ENCODE measurements around the gene MRGPRX2. TPM values are rescaled to one million over a fixed set of nuclear protein-coding genes. Genes with fewer than 3 reads are reported as not detected.

The MRGPRX2 gene
- total RNA-seq, 6 donors from 2014 or later, result 0.14 TPM; not detected in 5

- no peaks in the 10 kb centered on the region for H3K9me3 ChIP-seq
- no peak overlapping the region for H3K27ac ChIP-seq
- H3K27me3 ChIP-seq, result no peaks in the 10 kb centered on the region
- no peaks in the 10 kb centered on the region for H3K4me1 ChIP-seq
- H3K36me3 ChIP-seq, result no peaks in the 10 kb centered on the region
- no peak overlapping the region for H3K4me3 ChIP-seq
- 77 to 88% methylated on average over 8 of the region's 8 CpGs for WGBS, 2 donors
- DNase-seq (no peak), ATAC-seq (ENCODE audit: low FRiP score in 2 of 2) (no peak)
- no peak for TF ChIP-seq POLR2AphosphoS5 (IDR thresholded peaks at IDR 0.05)
- no peak for TF ChIP-seq POLR2A (IDR thresholded peaks at IDR 0.05)
- TF ChIP-seq CTCF (IDR thresholded peaks at IDR 0.05), result no peak
- no peak for TF ChIP-seq EP300 (IDR thresholded peaks at IDR 0.05)
These were observed 27.1 kb upstream of the MRGPRX2 start for GRCh38 chr11:19087658-19088057.

- 80 to 85% methylated on average over 5 of the region's 5 CpGs for WGBS, 2 donors
These were observed 24.3 kb upstream of the MRGPRX2 start for GRCh38 chr11:19084661-19085315.

GRCh38 chr11:19083166-19083565, 22.6 kb upstream of the MRGPRX2 start:
- WGBS, 2 donors, result 67 to 94% methylated on average over 1 of the region's 1 CpG

More at GRCh38 chr11:19084661-19085315, 24.3 kb upstream of the MRGPRX2 start:
- no peaks in the 10 kb centered on the region for H3K27me3 ChIP-seq
- no peaks in the 10 kb centered on the region for H3K9me3 ChIP-seq
- ATAC-seq (ENCODE audit: low FRiP score in 2 of 2) (no peak), DNase-seq (no peak)
- no peaks in the 10 kb centered on the region for H3K4me1 ChIP-seq
- H3K36me3 ChIP-seq, result no peaks in the 10 kb centered on the region
- TF ChIP-seq POLR2A (IDR thresholded peaks at IDR 0.05) (no peak), CTCF (IDR thresholded peaks at IDR 0.05) (no peak), POLR2AphosphoS5 (IDR thresholded peaks at IDR 0.05) (no peak)
- no peak overlapping the region for H3K27ac ChIP-seq
- no peak overlapping the region for H3K4me3 ChIP-seq

GRCh38 chr11:19080579-19080993, 20.1 kb upstream of the MRGPRX2 start:
- no peaks in the 10 kb centered on the region for H3K9me3 ChIP-seq
- peaks cover 0 to 3% (median 0%) of the 10 kb centered on the region in 4 donors for H3K4me1 ChIP-seq
- peak in 1 of 2 donors; percentile 49 for ATAC-seq (ENCODE audit: low FRiP score in 2 of 2)
- no peak for TF ChIP-seq POLR2AphosphoS5 (IDR thresholded peaks at IDR 0.05)
- no peak for TF ChIP-seq CTCF (IDR thresholded peaks at IDR 0.05)
- TF ChIP-seq EP300 (IDR thresholded peaks at IDR 0.05), result no peak
- no peak for TF ChIP-seq POLR2A (IDR thresholded peaks at IDR 0.05)
- 69 to 79% methylated on average over 5 to 6 of the region's 6 CpGs for WGBS, 2 donors
- no peaks in the 10 kb centered on the region for H3K27me3 ChIP-seq
- H3K4me3 ChIP-seq, result no peak overlapping the region
- peak in 1 of 2 donors; percentile 67 for DNase-seq
- H3K36me3 ChIP-seq, result no peaks in the 10 kb centered on the region
- no peak overlapping the region for H3K27ac ChIP-seq

More at GRCh38 chr11:19083166-19083565, 22.6 kb upstream of the MRGPRX2 start:
- no peak for ATAC-seq (ENCODE audit: low FRiP score in 2 of 2)
- H3K4me1 ChIP-seq, result no peaks in the 10 kb centered on the region
- no peaks in the 10 kb centered on the region for H3K9me3 ChIP-seq
- no peak overlapping the region for H3K27ac ChIP-seq
- DNase-seq, result no peak
- H3K4me3 ChIP-seq, result no peak overlapping the region
- no peak for TF ChIP-seq EP300 (IDR thresholded peaks at IDR 0.05)
- TF ChIP-seq POLR2AphosphoS5 (IDR thresholded peaks at IDR 0.05), result no peak
- TF ChIP-seq POLR2A (IDR thresholded peaks at IDR 0.05), result no peak
- no peak for TF ChIP-seq CTCF (IDR thresholded peaks at IDR 0.05)
- no peaks in the 10 kb centered on the region for H3K36me3 ChIP-seq
- no peaks in the 10 kb centered on the region for H3K27me3 ChIP-seq

All from upper lobe of left lung (tissue), 6 donors.